NCI-H128 (cell line): Measurements from ENCODE around the gene STRAP.
"Not testable (repeated sequence)": the region's sequence is repeated elsewhere in the genome, so short reads cannot be mapped to it uniquely, and the experiment has no call there.

Experiments
- DNase-seq: peaks from one replicate; lab custom pipeline; 2025; ENCODE audit not compliant: unreplicated experiment; lab: John Stamatoyannopoulos, UW

The STRAP gene

GRCh38 chr12:15868186-15868585 is 14.0 kb upstream of the STRAP start:
- no peak for DNase-seq

GRCh38 chr12:15873556-15873955 is 8.6 kb upstream of the STRAP start:
- no peak for DNase-seq

- DNase-seq: not testable (repeated sequence)
Measured at GRCh38 chr12:15874556-15875145, 7.5 kb upstream of the STRAP start.

GRCh38 chr12:15875863-15876262 is 6.3 kb upstream of the STRAP start:
- DNase-seq: no peak

GRCh38 chr12:15879413-15879812 is 2.8 kb upstream of the STRAP start:
- no peak for DNase-seq

- DNase-seq: peak; percentile 42
Measured at GRCh38 chr12:15880721-15881120, 1.5 kb upstream of the STRAP start.

- DNase-seq: no peak
Measured at GRCh38 chr12:15883536-15883935, 1.3 kb downstream of the STRAP start.

GRCh38 chr12:15886372-15887042 is 4.3 kb downstream of the STRAP start:
- no peak for DNase-seq

- DNase-seq: no peak
Measured at GRCh38 chr12:15887043-15887817, 5.0 kb downstream of the STRAP start.

- no peak for DNase-seq
Measured at GRCh38 chr12:15892645-15893259, 10.6 kb downstream of the STRAP start.

GRCh38 chr12:15893260-15893659 is 11.1 kb downstream of the STRAP start:
- no peak for DNase-seq

- no peak for DNase-seq
Measured at GRCh38 chr12:15896867-15897266, 14.7 kb downstream of the STRAP start.

GRCh38 chr12:15897433-15897832 is 15.2 kb downstream of the STRAP start:
- no peak for DNase-seq

- no peak for DNase-seq
Measured at GRCh38 chr12:15899282-15899870, 17.2 kb downstream of the STRAP start.

- no peak for DNase-seq
Measured at GRCh38 chr12:15904378-15904920, 22.3 kb downstream of the STRAP start.

GRCh38 chr12:15910468-15910863 is 28.3 kb downstream of the STRAP start:
- DNase-seq: no peak

- peak; percentile 80 for DNase-seq
Measured at GRCh38 chr12:15910864-15911721, 28.9 kb downstream of the STRAP start, which contains the start of gene DERA. Gene DERA, plus strand, starts transcription at chr12:15911332. Its CDS starts 52 bp downstream, at chr12:15911384.

GRCh38 chr12:15911931-15912330 is 29.7 kb downstream of the STRAP start:
- DNase-seq: not testable (repeated sequence)

GRCh38 chr12:15914131-15914530 is 31.9 kb downstream of the STRAP start:
- not testable (repeated sequence) for DNase-seq

GRCh38 chr12:15918066-15918465 is 35.9 kb downstream of the STRAP start:
- no peak for DNase-seq
